ENCODE data around the gene WIPF1. TPM values are rescaled to one million over a fixed set of nuclear protein-coding genes. Genes with fewer than 3 reads are reported as not detected.

The WIPF1 gene
- total and polyA plus RNA-seq, 2 donors (not counting 3 experiments of a cell fraction or from before 2014, with no cell fraction given) = 15.3 to 42.0 TPM

DNA sequence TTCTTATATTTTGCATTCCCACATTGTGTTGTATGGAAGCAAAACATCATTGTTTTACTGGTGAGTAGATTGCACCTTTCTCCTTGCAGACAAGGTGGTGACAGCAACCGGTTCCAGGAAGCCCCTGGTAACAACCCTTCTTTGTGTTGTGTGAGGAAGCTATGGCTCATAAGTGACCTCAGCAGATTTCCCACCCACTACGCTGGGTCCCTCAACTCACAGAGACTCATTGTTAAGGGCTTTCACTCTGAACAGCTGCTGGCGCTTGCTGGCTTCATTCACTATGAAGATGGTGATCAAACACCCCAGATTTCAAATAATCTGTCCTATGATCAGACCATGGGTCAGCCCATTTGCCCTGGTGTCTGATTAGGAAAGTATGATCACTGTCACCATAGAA lies 53.4 kb downstream of the WIPF1 start:
- intact Hi-C loops (cut with micrococcal nuclease) (no loop called here), dilution Hi-C loops (cut with MboI; ENCODE audit: extremely low pct_ligation_motif_present, low sequenced_read_pairs) (no loop called here)
- CTCF ChIA-PET = interaction anchor here (0.6 to 7.7 kb wide), 2 partner anchors 83 to 277 kb away, joined by 3 to 212 read pairs; no protein-coding TSS in a partner anchor
- FAIRE-seq (no peak), DNase-seq (ENCODE audit: low read depth, low spot score) (no peak)
- H3K27me3 ChIP-seq (ENCODE audit: control insufficient read depth in 2 of 2, insufficient read depth in 2 of 2, low read length in 2 of 2) = peaks cover 5 to 15% of the 10 kb centered on the region in 2 experiments
- no peak overlapping the region for H3K4me3 ChIP-seq (replicated peaks in 1 of 3; ENCODE audit: insufficient read depth in 1 of 3, low read depth in 1 of 3, low read length in 3 of 3)
- H2AFZ ChIP-seq (ENCODE audit: low read depth, low read length) = no peak overlapping the region
- no peaks in the 10 kb centered on the region for H3K9me1 ChIP-seq (replicated peaks; ENCODE audit: control insufficient read depth, extremely low read depth, insufficient read depth, low read length)
- H3K36me3 ChIP-seq (ENCODE audit: control insufficient read depth in 2 of 2, extremely low read depth in 1 of 2, insufficient read depth in 2 of 2, low read length in 2 of 2) = no peaks in the 10 kb centered on the region
- no TSS peak for BruUV-seq (replicated peaks)
- no peak for TF ChIP-seq JUN (IDR thresholded peaks at IDR 0.05; ENCODE audit: borderline replicate concordance, insufficient read depth, insufficient read length, low read depth)
- TF ChIP-seq, protein P1, sequence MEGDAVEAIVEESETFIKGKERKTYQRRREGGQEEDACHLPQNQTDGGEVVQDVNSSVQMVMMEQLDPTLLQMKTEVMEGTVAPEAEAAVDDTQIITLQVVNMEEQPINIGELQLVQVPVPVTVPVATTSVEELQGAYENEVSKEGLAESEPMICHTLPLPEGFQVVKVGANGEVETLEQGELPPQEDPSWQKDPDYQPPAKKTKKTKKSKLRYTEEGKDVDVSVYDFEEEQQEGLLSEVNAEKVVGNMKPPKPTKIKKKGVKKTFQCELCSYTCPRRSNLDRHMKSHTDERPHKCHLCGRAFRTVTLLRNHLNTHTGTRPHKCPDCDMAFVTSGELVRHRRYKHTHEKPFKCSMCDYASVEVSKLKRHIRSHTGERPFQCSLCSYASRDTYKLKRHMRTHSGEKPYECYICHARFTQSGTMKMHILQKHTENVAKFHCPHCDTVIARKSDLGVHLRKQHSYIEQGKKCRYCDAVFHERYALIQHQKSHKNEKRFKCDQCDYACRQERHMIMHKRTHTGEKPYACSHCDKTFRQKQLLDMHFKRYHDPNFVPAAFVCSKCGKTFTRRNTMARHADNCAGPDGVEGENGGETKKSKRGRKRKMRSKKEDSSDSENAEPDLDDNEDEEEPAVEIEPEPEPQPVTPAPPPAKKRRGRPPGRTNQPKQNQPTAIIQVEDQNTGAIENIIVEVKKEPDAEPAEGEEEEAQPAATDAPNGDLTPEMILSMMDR (IDR thresholded peaks at IDR 0.05; ENCODE audit: extremely low read depth in 1 of 2, insufficient read depth in 1 of 2, low read depth in 1 of 2, low read length in 2 of 2) = no peak
- no peak for TF ChIP-seq FOS (IDR thresholded peaks at IDR 0.05; ENCODE audit: borderline replicate concordance, insufficient read depth, low read length)
- TF ChIP-seq, protein P2, sequence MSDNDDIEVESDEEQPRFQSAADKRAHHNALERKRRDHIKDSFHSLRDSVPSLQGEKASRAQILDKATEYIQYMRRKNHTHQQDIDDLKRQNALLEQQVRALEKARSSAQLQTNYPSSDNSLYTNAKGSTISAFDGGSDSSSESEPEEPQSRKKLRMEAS (IDR thresholded peaks at IDR 0.05; ENCODE audit: insufficient read depth, insufficient read length) = no peak
- TF ChIP-seq POLR2AphosphoS5 (IDR thresholded peaks at IDR 0.05; ENCODE audit: insufficient read depth, low read depth, low read length) = no peak
- no peak overlapping the region for H3K9ac ChIP-seq (replicated peaks; ENCODE audit: extremely low read depth, insufficient read depth, low read length)
- POLR2A ChIA-PET = interaction anchor here (0.7 kb wide), 1 partner anchor 8 kb away, joined by 5 read pairs; no protein-coding TSS in a partner anchor
- no peak overlapping the region for H3K27ac ChIP-seq (ENCODE audit: insufficient read depth, low read depth, low read length)
- H3K9me3 ChIP-seq (replicated peaks; ENCODE audit: control insufficient read depth, insufficient read depth, low read length) = no peaks in the 10 kb centered on the region
- H3K4me2 ChIP-seq (ENCODE audit: insufficient read depth, low read length) = no peak overlapping the region
- no peaks in the 10 kb centered on the region for H3K79me2 ChIP-seq (ENCODE audit: control insufficient read depth, insufficient read depth, low read length)
- no peaks in the 10 kb centered on the region for H3K4me1 ChIP-seq (ENCODE audit: control insufficient read depth, extremely low read depth, insufficient read depth, low read length)
- no peaks in the 10 kb centered on the region for H4K20me1 ChIP-seq (replicated peaks; ENCODE audit: control insufficient read depth, extremely low read depth, insufficient read depth, low read length)

Data from endothelial cell of umbilical vein (primary cell).